HG02870 (cell line): Measurements from ENCODE around the gene POU6F2.
A peak's percentile ranks its signal among the peaks of the same experiment; 100 is the strongest.

Source experiments
- ATAC-seq: cut with Tn5 transposase; IDR thresholded peaks from one replicate; pipeline ENCODE4 v1.9.1; 2021; ENCODE audit warnings: mild to moderate bottlenecking, moderate library complexity; ENCODE audit not compliant: unreplicated experiment

The POU6F2 gene

GRCh38 chr7:39430441-39430840, 452.7 kb downstream of the POU6F2 start:
- ATAC-seq: no peak

DNA sequence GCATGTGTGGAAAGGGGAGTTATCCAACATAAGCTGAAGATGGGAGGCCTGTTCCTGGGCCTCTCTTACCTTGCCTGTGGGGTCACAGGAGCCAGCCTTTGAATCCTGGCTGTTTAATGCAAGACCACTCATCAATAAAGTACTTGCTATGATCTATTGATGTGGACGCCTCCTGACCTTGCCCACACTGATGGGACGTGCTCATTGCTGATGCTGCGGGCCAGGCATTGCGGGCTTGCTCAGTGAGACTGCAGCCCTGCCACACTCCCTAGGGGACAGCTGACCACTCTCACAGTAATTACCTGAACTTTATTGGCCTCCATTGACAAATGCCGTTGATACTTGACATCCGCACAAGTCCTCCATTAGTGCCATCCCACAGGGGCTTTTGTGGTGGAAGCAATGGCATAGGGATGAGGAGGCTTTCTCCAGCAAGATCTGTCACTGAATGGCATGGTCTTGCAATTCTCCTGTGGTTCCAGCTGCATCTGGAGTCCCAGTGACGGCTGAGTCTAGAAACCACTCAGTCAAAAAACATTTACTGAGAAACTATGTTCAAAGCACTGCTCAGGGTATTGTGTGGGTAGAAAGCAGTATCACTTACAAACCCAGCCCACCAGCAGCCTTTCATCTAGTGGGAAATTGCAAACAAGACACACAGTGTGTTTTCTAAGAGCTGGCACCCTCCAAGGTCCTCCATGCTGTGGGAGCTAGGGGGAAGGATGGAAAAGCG, 453.4 kb downstream of the POU6F2 start:
- ATAC-seq: no peak

GRCh38 chr7:39432368-39432767, 454.7 kb downstream of the POU6F2 start:
- no peak for ATAC-seq

DNA sequence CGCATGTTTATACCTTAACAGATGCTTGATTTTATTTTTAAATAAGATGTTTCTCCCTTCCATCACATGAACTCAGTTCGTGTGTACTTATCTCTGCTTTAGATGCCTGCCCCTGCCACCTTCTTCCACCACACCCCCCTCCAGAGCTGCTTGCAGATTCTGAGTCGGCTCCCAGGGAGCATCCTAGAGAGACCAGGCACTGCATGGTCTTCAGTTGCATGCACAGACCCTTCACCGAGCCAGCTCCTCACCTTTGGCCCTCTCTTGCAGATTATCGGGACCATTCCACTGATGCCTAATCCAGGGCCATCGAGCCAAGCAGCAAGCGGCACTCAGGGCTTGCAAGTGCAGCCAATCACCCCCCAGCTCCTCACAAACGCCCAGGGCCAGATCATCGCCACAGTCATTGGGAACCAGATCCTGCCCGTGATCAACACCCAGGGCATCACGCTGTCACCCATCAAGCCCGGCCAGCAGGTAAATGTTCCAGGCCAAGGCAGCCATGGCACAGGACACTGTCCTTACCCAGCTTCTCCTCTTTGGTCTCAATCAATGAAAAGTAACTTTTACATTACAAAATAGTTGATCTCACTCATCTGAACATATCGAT, 455.2 kb downstream of the POU6F2 start:
- ATAC-seq: no peak

GRCh38 chr7:39433550-39433949, 455.8 kb downstream of the POU6F2 start:
- ATAC-seq: no peak

DNA sequence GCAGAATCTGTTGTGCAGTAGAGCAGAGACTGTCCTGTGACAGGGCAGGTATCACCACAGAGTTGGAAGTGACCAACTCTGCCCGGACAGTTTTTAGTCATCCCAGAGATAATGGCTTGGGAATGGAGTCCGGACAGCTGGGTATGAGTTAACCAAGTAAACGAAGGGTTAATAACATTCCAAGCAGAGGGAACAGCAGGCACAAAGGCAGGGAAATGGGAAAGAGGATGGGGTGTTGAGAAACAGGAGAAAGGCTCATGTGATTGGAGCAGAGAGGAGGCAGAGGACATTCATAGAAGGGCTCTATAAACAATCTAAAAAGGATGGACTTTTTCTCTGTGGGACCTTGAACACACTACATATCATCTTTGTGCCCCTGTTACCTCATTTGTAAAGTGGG, 456.3 kb downstream of the POU6F2 start:
- no peak for ATAC-seq

- no peak for ATAC-seq
Observed at GRCh38 chr7:39446546-39446945, 468.8 kb downstream of the POU6F2 start.

- ATAC-seq: no peak
Observed at GRCh38 chr7:39451901-39452300, 474.2 kb downstream of the POU6F2 start.

GRCh38 chr7:39453743-39454355, 476.1 kb downstream of the POU6F2 start:
- ATAC-seq: peak; percentile 83

DNA sequence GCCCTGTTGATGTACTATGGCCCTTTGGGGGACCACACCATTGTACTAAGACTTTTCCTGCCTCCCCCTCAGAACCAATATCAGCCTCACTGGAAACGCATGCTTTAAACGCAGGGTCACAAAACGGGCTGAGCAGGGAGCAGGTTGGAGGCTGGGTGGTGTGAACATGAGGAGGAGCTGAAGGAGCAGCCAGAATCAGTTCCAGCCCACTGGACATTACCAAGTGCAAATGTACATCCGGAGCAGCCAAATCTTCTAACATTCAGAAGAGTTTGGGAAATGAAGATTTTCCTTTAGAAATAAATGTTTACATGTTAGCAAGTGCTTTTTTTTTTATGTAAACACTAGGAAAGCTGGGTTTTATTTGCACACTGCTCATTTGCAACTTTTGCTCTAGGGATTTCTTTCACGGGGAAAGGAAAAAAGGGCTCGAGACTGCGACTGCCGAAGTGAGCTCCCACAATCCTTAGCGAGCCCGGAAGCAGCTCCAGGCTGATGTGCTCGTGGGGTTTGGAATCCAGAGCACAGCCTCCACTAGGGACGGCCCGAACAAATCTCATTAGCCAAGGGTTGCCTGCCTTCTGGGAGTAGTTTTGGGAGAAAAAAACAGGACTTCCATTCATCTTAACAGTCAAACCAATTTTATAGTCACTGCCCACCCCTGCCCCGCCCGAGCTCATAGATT, 480.5 kb downstream of the POU6F2 start:
- no peak for ATAC-seq

DNA sequence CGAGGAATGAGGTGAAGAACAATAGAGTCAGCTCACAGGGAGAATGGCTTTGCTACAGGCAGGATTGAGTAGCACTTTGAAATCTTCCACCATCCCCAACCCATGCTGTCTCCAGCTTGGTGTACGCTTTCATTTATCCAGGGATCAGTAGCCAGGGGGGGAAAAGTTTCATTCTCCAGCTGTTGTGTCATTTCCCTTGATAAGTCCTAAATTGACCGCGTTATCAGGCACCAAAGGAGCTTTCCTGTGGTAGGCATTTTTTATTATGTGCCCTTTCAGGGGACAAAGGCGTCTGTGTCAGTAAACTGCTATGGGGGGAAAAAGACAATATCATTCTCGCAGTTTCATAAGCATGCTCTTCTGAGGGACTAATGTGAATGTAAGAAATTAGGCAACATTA, 481.9 kb downstream of the POU6F2 start:
- no peak for ATAC-seq

DNA sequence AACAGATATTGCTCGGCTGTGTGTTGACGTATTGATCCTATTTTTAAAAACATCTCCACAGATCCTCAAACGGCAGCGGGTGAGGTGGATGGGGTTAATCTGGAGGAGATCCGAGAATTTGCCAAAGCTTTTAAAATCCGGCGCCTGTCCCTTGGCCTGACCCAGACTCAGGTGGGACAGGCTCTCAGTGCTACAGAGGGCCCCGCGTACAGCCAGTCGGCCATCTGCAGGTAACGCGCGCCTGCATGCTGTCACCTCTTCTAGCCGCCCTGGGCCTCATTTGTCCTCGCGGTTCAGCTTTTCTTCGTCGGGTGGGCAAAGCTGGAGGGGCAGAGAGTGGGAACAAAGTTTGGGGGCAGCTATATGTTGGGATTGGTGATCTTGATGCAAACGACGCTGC, 482.8 kb downstream of the POU6F2 start:
- no peak for ATAC-seq

DNA sequence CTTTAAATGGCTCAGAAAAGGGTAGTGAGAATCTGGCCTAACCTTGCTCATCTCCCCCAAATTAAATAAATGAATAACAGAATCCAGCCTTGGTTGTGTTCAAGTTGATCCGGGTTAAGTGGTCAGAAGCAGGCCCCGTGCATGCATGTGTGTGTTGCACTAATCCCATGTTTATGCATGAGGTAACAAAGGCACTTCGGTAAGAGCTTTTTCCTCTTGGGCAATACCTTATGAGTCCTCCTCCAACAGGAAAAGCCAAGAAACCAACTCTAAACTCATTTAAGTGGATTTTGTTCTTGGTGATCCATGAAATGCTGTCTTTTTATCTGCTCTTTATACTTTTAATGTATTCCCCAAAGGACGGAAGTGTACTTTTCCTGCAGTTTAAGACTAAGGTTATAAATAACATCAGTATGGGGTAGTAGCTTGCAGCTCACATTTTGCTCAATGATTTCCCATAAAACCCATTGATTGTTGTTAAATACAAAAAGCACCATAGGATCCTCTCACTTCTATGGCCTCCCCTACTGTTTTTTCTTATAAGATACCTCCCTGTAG, 483.6 kb downstream of the POU6F2 start:
- ATAC-seq: no peak

GRCh38 chr7:39463252-39463651, 485.5 kb downstream of the POU6F2 start:
- no peak for ATAC-seq

- peak; percentile 11 for ATAC-seq
Observed at GRCh38 chr7:39464350-39465054, 486.8 kb downstream of the POU6F2 start.

GRCh38 chr7:39465055-39465929, 487.6 kb downstream of the POU6F2 start:
- peak; percentile 97 for ATAC-seq

DNA sequence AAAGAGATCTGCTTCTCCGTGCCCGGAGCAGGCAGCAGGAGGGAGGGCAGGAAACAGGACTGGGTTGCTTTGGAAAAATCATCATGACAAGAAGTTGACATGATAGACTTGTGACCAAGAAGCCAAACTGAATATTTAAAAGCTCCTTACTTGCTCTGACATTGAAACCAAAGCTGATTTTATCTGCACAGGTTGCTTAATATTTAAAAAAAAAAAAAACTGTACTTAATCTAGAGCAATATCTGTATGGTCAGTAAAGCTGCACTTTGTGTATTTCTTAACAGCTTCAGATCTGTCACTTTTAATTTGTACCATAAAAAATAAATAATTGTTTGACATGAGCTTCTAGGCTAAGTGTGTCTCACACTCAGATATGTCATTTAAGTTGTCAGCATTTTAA, 490.6 kb downstream of the POU6F2 start:
- ATAC-seq: no peak

DNA sequence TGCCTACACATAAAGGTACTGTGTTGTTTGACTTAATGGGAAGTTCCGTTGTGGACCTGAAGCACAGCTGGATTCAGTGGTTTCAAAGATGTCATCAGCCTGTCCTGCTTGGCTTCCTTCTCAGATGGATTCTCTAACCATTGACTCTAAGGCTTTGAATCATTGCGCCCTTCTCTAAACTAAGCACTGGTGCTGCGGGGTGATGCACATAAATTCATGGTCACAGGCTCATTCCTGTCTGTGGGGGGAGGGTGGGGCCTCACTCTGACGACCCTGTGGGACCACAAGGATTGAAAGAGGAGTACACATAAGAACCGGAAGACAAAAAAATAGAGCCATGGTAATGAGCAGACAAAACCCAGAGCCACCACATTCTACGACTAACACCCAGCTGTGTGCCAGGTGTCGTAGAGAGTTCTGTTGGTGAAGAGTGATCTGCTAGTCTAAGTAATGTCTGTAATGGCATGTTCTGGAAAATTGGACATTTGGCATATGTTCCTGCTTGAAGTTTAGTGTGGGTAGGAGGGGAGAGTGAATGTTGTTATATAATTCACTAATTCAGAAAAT, 491.2 kb downstream of the POU6F2 start:
- ATAC-seq: no peak

- no peak for ATAC-seq
Observed at GRCh38 chr7:39480901-39481300, 503.2 kb downstream of the POU6F2 start.
